GM23338 (cell line): ENCODE measurements around the gene CCND1.
"Not testable (repeated sequence)": the region's sequence is repeated elsewhere in the genome, so short reads cannot be mapped to it uniquely, and the experiment has no call there.

ENCODE experiments used
- CREB1 ChIP-seq: fragments of 250-450 bp; sonication (Bioruptor Pico); IDR thresholded peaks from 2 replicates; pipeline ENCODE4 v1.5.0; 2020; ENCODE audit warnings: low read depth, mild to moderate bottlenecking, moderate library complexity
- CTCF ChIP-seq, 2 experiments: fragments of 200-600 bp in 1 of 2; sonication (generic) in 1 of 2; conservative IDR thresholded peaks; 2 replicates each; pipeline versions ENCODE4 v1.5.1 to v1.6.1; 2016 to 2017; ENCODE audit warnings: antibody characterized with exemption in 2 of 2, low read depth in 2 of 2, mild to moderate bottlenecking in 2 of 2, moderate library complexity in 1 of 2
- ETS1 ChIP-seq: IDR thresholded peaks from 2 replicates; pipeline ENCODE4 v1.6.1; 2016; ENCODE audit warnings: antibody characterized with exemption
- EZH2 ChIP-seq: fragments of 200-600 bp; sonication (generic); IDR thresholded peaks from one replicate; pipeline ENCODE4 v1.8.0; 2017; ENCODE audit warnings: antibody characterized with exemption, mild to moderate bottlenecking, low read depth; ENCODE audit not compliant: unreplicated experiment
- EZH2phosphoT487 ChIP-seq: fragments of 200-600 bp; sonication (generic); IDR thresholded peaks from one replicate; pipeline ENCODE4 v1.8.1; 2018; ENCODE audit warnings: antibody characterized with exemption; ENCODE audit not compliant: unreplicated experiment
- JUNB ChIP-seq: IDR thresholded peaks from one replicate; pipeline ENCODE4 v1.6.1; 2016; ENCODE audit warnings: antibody characterized with exemption; ENCODE audit not compliant: unreplicated experiment
- NANOG ChIP-seq: IDR thresholded peaks from 2 replicates; pipeline ENCODE4 v1.6.1; 2016; ENCODE audit warnings: antibody characterized with exemption, borderline replicate concordance
- POLR2AphosphoS5 ChIP-seq: IDR thresholded peaks from 2 replicates; pipeline ENCODE4 v1.6.1; 2016; ENCODE audit warnings: antibody characterized with exemption, low read depth
- REST ChIP-seq: IDR thresholded peaks from one replicate; pipeline ENCODE4 v1.6.1; 2018; ENCODE audit warnings: antibody characterized with exemption; ENCODE audit not compliant: unreplicated experiment
- STAT1 ChIP-seq: IDR thresholded peaks from one replicate; pipeline ENCODE4 v1.6.1; 2016; ENCODE audit warnings: antibody characterized with exemption; ENCODE audit not compliant: unreplicated experiment
- ZNF114 ChIP-seq: fragments of 250-450 bp; sonication (Bioruptor Pico); IDR thresholded peaks from 2 replicates; pipeline ENCODE4 v1.5.0; 2020; ENCODE audit warnings: mild to moderate bottlenecking, moderate library complexity
- ZNF331 ChIP-seq: fragments of 250-450 bp; sonication (Bioruptor Pico); IDR thresholded peaks from 2 replicates; pipeline ENCODE4 v1.5.0; 2020; ENCODE audit warnings: low read depth, mild to moderate bottlenecking, moderate library complexity
- TF ChIP-seq, protein P1 (sequence below): fragments of 250-450 bp; sonication (Bioruptor Pico); IDR thresholded peaks from 2 replicates; pipeline ENCODE4 v1.5.0; 2020; ENCODE audit warnings: mild to moderate bottlenecking, moderate library complexity

GRCh38 chr11:69687969-69688771 lies 47.2 kb downstream of the CCND1 start:
- not testable (repeated sequence) for TF ChIP-seq EZH2; CTCF (conservative IDR thresholded peaks at IDR 0.05; ENCODE audit: low read depth in 2 of 2); EZH2phosphoT487; POLR2AphosphoS5; ZNF331 (CRISPR knock-in tag); ZNF114 (CRISPR knock-in tag); CREB1 (CRISPR knock-in tag); REST; NANOG; JUNB; ETS1; STAT1
- TF ChIP-seq, protein P1, sequence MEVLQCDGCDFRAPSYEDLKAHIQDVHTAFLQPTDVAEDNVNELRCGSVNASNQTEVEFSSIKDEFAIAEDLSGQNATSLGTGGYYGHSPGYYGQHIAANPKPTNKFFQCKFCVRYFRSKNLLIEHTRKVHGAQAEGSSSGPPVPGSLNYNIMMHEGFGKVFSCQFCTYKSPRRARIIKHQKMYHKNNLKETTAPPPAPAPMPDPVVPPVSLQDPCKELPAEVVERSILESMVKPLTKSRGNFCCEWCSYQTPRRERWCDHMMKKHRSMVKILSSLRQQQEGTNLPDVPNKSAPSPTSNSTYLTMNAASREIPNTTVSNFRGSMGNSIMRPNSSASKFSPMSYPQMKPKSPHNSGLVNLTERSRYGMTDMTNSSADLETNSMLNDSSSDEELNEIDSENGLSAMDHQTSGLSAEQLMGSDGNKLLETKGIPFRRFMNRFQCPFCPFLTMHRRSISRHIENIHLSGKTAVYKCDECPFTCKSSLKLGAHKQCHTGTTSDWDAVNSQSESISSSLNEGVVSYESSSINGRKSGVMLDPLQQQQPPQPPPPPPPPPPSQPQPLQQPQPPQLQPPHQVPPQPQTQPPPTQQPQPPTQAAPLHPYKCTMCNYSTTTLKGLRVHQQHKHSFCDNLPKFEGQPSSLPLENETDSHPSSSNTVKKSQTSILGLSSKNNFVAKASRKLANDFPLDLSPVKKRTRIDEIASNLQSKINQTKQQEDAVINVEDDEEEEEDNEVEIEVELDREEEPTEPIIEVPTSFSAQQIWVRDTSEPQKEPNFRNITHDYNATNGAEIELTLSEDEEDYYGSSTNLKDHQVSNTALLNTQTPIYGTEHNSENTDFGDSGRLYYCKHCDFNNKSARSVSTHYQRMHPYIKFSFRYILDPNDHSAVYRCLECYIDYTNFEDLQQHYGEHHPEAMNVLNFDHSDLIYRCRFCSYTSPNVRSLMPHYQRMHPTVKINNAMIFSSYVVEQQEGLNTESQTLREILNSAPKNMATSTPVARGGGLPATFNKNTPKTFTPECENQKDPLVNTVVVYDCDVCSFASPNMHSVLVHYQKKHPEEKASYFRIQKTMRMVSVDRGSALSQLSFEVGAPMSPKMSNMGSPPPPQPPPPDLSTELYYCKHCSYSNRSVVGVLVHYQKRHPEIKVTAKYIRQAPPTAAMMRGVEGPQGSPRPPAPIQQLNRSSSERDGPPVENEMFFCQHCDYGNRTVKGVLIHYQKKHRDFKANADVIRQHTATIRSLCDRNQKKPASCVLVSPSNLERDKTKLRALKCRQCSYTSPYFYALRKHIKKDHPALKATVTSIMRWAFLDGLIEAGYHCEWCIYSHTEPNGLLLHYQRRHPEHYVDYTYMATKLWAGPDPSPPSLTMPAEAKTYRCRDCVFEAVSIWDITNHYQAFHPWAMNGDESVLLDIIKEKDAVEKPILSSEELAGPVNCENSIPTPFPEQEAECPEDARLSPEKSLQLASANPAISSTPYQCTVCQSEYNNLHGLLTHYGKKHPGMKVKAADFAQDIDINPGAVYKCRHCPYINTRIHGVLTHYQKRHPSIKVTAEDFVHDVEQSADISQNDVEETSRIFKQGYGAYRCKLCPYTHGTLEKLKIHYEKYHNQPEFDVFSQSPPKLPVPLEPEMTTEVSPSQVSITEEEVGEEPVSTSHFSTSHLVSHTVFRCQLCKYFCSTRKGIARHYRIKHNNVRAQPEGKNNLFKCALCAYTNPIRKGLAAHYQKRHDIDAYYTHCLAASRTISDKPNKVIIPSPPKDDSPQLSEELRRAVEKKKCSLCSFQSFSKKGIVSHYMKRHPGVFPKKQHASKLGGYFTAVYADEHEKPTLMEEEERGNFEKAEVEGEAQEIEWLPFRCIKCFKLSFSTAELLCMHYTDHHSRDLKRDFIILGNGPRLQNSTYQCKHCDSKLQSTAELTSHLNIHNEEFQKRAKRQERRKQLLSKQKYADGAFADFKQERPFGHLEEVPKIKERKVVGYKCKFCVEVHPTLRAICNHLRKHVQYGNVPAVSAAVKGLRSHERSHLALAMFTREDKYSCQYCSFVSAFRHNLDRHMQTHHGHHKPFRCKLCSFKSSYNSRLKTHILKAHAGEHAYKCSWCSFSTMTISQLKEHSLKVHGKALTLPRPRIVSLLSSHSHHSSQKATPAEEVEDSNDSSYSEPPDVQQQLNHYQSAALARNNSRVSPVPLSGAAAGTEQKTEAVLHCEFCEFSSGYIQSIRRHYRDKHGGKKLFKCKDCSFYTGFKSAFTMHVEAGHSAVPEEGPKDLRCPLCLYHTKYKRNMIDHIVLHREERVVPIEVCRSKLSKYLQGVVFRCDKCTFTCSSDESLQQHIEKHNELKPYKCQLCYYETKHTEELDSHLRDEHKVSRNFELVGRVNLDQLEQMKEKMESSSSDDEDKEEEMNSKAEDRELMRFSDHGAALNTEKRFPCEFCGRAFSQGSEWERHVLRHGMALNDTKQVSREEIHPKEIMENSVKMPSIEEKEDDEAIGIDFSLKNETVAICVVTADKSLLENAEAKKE (CRISPR knock-in tag), result not testable (repeated sequence)
